GM11168 (cell line): ENCODE results near the gene ACCS.

Source experiments
- in situ Hi-C: fragments of 300-500 bp; cut with MboI; formaldehyde crosslinking; loops from one replicate; pipeline ENCODE4 v1.12.0; 2022; ENCODE audit warnings: low sequenced_read_pairs; ENCODE audit not compliant: unreplicated experiment

ACCS gene

GRCh38 chr11:44083906-44084305, 17.8 kb downstream of the ACCS start:
- in situ Hi-C loops, result no loop called here

GRCh38 chr11:44085330-44085729, 19.3 kb downstream of the ACCS start:
- in situ Hi-C loops, result no loop called here

DNA sequence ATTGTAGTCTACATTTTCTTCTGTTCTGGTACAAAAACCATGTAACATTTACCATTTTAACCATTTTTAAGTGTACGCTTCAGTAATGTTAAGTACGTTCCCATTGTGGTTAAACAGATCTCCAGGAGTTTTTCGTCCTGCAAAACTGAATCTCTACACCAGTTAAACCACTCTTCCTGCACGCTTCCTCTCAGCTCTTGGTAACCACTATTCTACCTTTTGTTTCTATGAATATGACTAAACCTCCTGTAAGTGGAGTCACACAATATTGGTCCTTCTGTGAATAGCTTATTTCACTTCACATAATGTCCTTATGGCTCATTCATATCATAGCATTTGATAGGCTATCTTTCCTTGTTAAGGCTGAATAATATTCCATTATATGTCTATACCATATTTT, 22.3 kb downstream of the ACCS start:
- in situ Hi-C loops, result no loop called here

- in situ Hi-C loops, result no loop called here
Measured at GRCh38 chr11:44088871-44089270, 22.8 kb downstream of the ACCS start.

DNA sequence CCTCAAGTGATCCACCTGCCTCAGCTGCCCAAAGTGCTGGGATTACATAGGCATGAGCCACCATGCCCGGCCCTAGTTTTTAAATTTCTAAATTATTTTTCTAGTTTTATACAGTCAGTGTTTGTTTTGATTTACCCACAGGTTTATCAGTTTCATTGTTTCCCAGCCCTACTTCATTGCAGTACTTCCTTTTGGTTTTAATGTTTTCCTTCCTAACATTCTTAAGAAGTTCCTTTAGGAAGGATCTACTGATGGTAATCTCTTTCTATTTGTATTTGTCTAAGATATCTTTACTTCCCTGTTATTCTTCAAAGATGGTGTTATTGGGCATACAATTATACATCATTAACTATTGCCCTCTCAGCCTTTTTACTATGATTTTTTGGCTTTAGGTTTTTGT, 24.5 kb downstream of the ACCS start:
- in situ Hi-C loops, result no loop called here

DNA sequence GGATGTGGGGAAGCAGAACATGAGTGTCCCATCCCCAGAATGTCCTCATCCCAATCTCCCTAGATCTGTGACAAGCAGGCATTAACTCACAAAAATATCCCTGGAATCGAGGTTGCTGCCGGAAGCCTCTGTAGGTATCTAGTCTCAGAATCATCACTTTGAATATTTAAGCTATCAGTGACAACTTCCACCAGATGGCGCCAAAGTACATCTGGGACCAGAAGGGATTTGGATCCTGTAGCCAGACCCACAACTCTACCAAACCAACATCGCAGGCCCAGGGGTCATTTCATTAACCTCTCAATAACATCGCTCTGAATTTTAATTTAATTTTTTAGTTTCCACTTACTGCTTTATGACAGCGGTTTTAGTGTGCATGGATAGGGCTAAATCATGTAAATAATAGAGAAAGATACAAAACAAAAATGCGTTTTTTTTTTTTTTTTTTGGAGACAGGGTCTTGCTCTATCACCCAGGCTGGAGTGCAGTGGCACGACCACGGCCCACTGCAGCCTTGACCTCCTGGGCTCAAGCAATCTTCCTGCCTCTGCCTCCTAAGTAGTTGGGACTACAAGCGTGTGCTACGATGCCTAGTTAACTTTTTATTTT, 28.3 kb downstream of the ACCS start:
- in situ Hi-C loops, result no loop called here

GRCh38 chr11:44095506-44096359, 29.7 kb downstream of the ACCS start, which contains the start of gene EXT2:
Gene EXT2, plus strand, starts transcription at chr11:44095678. Its CDS starts 12,035 bp downstream, at chr11:44107713.
- in situ Hi-C loops, result no loop called here

GRCh38 chr11:44096360-44097185, 30.5 kb downstream of the ACCS start:
- in situ Hi-C loops, result no loop called here

GRCh38 chr11:44097821-44098220, 31.8 kb downstream of the ACCS start:
- in situ Hi-C loops, result no loop called here

DNA sequence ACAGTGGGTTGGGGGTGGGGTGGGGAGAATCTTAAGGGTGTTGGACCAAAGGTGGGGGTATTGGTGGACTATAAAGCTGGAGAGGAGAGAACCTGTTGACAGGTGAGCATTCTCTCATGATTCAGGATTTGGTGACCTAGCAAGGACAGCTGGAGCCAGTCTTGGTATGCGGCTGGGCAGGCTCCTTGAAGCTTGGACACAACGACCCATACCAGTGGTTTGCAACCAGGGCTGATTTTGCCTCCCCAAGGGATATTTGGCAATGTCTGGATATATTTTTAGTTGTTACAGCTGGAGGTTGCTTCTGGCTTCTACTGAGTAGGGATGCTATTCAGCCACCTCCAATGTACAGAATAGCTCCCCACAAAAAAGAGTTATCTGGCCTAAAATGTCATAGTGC, 35.0 kb downstream of the ACCS start:
- in situ Hi-C loops, result loop anchor here (25.0 kb wide), 1 partner anchor 436 kb away; no protein-coding TSS in a partner anchor

DNA sequence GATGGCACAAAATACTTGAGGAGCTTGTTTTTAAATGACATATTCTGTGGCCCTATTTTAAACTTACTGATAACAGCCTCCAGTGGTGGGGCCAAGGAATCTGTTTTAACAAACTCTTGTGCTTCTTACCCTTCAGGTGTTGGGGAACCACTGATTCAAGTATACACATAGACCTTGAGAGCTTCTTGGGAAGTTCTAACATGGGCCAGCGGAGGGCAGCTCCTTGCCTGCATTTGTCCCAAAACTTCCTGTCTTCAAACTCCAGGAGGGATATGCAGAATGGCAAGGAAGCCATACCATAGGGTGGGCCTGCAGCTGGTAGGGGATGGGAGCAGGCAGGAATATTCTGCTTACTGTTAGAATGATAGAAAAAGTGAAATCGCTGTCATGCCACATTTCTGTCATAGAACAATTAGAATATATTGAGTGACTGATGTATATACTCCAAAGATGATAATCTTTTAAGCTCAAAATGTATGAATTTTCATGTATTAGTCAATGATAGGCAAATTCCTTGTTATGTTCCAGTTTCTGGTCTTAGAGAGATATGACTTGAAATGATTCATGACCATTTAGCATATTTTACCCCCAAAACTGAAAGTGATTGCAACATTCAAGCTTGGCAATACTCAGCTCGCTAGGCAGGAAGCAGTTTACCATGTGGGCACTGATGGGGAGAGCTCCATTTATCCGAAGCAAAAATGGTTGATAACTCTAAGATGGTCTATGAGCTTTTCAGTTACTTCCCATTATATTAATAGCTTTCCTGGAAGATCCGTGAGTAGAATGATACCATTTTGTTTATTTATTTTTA, 38.6 kb downstream of the ACCS start:
- in situ Hi-C loops, result loop anchor here (25.0 kb wide), 1 partner anchor 433 kb away; no protein-coding TSS in a partner anchor

GRCh38 chr11:44108260-44108659, 42.2 kb downstream of the ACCS start:
- in situ Hi-C loops, result loop anchor here (25.0 kb wide), 1 partner anchor 429 kb away; no protein-coding TSS in a partner anchor

- in situ Hi-C loops, result loop anchor here (25.0 kb wide), 1 partner anchor 427 kb away; no protein-coding TSS in a partner anchor
Measured at GRCh38 chr11:44110231-44110679, 44.2 kb downstream of the ACCS start.

DNA sequence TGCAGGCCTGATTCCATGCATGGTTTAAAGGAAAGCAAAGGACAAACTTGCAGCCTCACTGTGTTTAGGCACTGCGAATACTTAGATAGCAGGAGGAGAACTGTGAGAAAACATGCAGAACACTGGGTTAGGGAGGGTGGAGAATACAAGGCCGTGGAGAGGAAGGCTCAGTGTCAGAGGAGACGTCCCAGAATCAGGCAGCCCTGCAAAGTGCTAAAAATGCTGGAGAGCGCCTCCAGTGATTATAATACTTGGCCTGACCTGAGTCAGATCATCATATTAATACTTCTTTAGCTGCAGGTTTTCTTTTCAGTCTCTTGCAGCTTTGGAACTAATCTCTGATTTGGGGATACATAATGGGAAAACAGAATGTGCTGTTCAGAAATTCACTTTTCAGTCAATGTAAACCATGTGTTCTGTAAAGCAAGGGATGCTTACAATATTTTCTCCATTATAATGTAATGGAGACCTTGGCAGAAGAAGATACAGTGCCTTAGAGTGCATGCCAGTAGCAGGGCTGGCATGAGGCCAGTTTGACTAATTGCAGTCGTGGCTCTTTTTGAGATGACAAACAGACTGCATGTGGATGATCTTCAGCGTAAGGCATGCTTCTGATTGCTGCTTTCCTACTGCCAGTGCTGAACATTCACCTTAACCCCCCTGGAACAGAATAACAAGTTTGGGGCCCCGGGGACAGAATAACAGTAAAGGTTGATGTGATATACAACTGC, 46.2 kb downstream of the ACCS start:
- in situ Hi-C loops, result loop anchor here (25.0 kb wide), 1 partner anchor 425 kb away; no protein-coding TSS in a partner anchor

DNA sequence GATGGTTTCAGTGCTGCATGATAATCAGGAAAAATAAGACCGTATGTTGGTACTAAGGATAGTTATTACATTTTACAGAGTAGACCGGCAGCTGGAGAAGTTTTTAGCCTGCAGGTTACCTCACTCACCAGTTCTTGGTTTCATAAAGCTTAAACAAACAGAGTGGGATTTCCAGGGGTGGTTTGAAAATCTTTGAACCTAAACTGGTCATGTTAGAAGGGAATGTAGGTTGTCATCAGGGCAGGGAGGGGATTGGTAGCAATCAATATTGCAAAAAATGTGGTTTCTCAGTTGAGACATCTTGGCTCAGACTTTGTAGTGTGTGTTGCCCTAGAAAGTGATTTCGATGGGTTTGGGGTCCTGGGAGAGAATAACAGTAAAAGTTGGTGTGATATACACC, 46.9 kb downstream of the ACCS start:
- in situ Hi-C loops, result loop anchor here (25.0 kb wide), 1 partner anchor 424 kb away; no protein-coding TSS in a partner anchor

DNA sequence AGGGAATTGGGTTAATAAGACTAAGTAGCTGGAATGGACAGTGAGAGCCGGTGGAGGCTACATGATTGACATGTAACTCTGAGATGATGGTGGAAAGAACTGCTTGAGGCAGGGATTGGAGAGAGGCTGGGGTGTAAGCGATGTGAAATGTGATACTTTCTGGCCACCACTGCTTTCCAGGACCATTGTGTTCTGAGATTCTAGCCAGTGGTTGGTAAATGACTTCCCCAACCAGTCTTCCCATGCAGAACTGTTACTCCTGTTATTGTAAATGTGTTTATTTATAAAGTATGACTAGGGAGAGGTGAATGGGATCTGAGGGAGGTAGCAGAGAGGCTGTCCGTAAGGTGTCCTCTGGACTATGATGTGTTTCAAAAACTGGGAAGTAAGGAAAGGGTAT, 47.5 kb downstream of the ACCS start:
- in situ Hi-C loops, result loop anchor here (25.0 kb wide), 1 partner anchor 424 kb away; no protein-coding TSS in a partner anchor

DNA sequence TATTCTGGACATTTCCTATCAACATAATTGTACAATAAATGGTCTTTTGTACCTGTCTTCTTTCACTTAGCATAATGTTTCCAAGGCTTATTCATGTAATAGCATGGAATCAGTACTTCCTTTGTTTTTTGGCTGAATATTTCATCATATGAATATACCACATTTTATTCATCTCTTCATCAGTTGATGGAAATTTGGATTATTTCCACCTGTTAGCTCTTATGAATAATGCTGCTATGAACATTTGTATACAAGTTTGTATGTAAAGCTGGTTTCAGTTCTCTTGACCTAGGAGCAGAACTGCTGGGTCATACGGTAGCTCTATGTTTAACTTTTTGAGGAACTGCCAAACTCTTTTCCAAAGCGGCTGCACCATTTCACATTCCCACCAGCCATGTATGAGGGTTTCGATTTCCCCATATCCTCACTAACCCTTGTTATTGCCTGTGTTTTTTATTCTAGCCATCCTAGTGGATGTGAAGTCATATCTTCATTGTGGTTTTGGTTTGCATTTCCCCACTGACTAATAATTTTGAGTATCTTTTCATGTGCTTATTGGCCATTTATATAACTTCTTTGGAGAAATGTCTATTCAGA, 50.3 kb downstream of the ACCS start:
- in situ Hi-C loops, result loop anchor here (25.0 kb wide), 1 partner anchor 421 kb away; no protein-coding TSS in a partner anchor

- in situ Hi-C loops, result loop anchor here (25.0 kb wide), 1 partner anchor 417 kb away; no protein-coding TSS in a partner anchor
Measured at GRCh38 chr11:44120169-44120568, 54.1 kb downstream of the ACCS start.
